Measurements from ENCODE around the gene WLS.
"Not testable (repeated sequence)": the region's sequence is repeated elsewhere in the genome, so short reads cannot be mapped to it uniquely, and the experiment has no call there.

Gene WLS

GRCh38 chr1:68163220-68163619 is 69.1 kb downstream of the WLS start:
- no peak for DNase-seq

- no peak for DNase-seq
Measured at GRCh38 chr1:68162761-68163160, 69.6 kb downstream of the WLS start.

GRCh38 chr1:68161672-68162071 is 70.7 kb downstream of the WLS start:
- DNase-seq = not testable (repeated sequence)

- DNase-seq = not testable (repeated sequence)
Measured at GRCh38 chr1:68160935-68161334, 71.4 kb downstream of the WLS start.

GRCh38 chr1:68160021-68160420 is 72.3 kb downstream of the WLS start:
- DNase-seq = no peak

- no peak for DNase-seq
Measured at GRCh38 chr1:68158837-68159236, 73.5 kb downstream of the WLS start.

- no peak for DNase-seq
Measured at GRCh38 chr1:68157416-68157815, 74.9 kb downstream of the WLS start.

- DNase-seq = no peak
Measured at GRCh38 chr1:68151690-68152089, 80.6 kb downstream of the WLS start.

- no peak for DNase-seq
Measured at GRCh38 chr1:68149907-68150306, 82.4 kb downstream of the WLS start.

GRCh38 chr1:68149110-68149798 is 83.1 kb downstream of the WLS start:
- DNase-seq = no peak

- DNase-seq = no peak
Measured at GRCh38 chr1:68148631-68149030, 83.7 kb downstream of the WLS start.

- DNase-seq = no peak
Measured at GRCh38 chr1:68147534-68148171, 84.7 kb downstream of the WLS start.

- DNase-seq = no peak
Measured at GRCh38 chr1:68145418-68146126, 86.8 kb downstream of the WLS start.

GRCh38 chr1:68144856-68145255 is 87.5 kb downstream of the WLS start:
- no peak for DNase-seq

GRCh38 chr1:68143633-68144032 is 88.7 kb downstream of the WLS start:
- no peak for DNase-seq

- DNase-seq = no peak
Measured at GRCh38 chr1:68142461-68142860, 89.9 kb downstream of the WLS start.

GRCh38 chr1:68142036-68142435 is 90.3 kb downstream of the WLS start:
- no peak for DNase-seq

- no peak for DNase-seq
Measured at GRCh38 chr1:68141071-68142021, 91.0 kb downstream of the WLS start.

GRCh38 chr1:68140536-68140935 is 91.8 kb downstream of the WLS start:
- no peak for DNase-seq

- no peak for DNase-seq
Measured at GRCh38 chr1:68136187-68136586, 96.1 kb downstream of the WLS start.

GRCh38 chr1:68132426-68133130 is 99.7 kb downstream of the WLS start:
- DNase-seq = no peak

- no peak for DNase-seq
Measured at GRCh38 chr1:68131261-68131660, 101.1 kb downstream of the WLS start.
